PC-9 (cell line): ENCODE data around the gene DNAH12.

Source experiments
- EZH2 ChIP-seq: fragments of 200-600 bp; sonication (generic); IDR thresholded peaks from 2 replicates; pipeline ENCODE4 v1.8.0; 2017; ENCODE audit warnings: antibody characterized with exemption, low read depth
- TF ChIP-seq, protein P1 (sequence below): fragments of 200-600 bp; sonication (generic); conservative IDR thresholded peaks from 2 replicates; pipeline ENCODE4 v1.6.1; 2017; ENCODE audit warnings: mixed run types, antibody characterized with exemption, mild to moderate bottlenecking, moderate library complexity

DNA sequence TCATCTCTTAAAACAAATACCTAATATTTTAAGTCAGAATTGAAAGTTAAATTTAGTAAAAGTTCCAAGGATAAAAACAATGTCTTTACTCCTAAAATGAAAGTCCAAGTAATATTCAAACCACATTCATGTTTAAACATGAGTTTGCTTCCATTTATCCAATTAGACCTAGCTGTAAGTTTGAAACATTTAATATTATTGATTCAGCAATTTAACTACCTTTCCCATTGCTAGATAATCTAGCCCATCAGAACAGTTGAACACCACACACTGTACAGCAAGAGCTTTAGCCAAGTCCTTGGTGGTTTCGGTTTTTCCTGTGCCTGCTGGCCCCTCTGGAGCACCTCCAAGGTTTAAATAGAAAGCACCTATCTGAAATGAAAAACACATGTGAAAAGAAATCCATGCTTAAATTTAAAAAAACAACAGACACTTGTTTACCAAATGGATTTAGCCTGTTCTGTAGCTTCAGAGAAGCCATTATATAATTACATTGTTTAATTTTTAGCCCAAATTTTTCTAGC is 97.8 kb downstream of the DNAH12 start:
- no peak for TF ChIP-seq EZH2
- TF ChIP-seq, protein P1, sequence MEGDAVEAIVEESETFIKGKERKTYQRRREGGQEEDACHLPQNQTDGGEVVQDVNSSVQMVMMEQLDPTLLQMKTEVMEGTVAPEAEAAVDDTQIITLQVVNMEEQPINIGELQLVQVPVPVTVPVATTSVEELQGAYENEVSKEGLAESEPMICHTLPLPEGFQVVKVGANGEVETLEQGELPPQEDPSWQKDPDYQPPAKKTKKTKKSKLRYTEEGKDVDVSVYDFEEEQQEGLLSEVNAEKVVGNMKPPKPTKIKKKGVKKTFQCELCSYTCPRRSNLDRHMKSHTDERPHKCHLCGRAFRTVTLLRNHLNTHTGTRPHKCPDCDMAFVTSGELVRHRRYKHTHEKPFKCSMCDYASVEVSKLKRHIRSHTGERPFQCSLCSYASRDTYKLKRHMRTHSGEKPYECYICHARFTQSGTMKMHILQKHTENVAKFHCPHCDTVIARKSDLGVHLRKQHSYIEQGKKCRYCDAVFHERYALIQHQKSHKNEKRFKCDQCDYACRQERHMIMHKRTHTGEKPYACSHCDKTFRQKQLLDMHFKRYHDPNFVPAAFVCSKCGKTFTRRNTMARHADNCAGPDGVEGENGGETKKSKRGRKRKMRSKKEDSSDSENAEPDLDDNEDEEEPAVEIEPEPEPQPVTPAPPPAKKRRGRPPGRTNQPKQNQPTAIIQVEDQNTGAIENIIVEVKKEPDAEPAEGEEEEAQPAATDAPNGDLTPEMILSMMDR, result no peak
